GM12801 (cell line): ENCODE results near the gene JAKMIP3.

Source experiments
- TF ChIP-seq, protein P1 (sequence below): IDR thresholded peaks from one replicate; pipeline ENCODE4 v1.5.1; 2011; ENCODE audit warnings: control low read depth; ENCODE audit not compliant: insufficient read length; ENCODE audit errors: extremely low read depth

JAKMIP3 gene

DNA sequence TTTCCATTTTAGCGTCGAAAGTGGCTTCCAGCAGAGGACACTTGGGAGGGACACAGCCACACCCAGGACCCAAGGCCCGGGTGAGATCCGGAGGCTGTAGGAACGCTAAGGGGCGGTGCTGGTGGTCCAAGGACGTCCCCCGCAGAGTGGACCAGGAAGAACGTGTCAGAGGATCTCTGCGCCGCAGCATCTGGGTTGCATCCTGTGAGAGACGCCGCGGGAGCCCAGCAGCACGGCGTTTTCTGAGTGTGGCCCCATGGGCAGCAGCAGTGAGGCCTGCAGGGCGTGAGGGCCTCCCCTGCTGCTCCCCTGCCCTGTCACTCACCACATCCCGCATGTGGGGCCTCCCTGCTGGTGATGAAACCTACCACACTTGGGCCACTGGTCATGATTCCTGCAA is 43.5 kb upstream of the JAKMIP3 start:
- TF ChIP-seq, protein P1, sequence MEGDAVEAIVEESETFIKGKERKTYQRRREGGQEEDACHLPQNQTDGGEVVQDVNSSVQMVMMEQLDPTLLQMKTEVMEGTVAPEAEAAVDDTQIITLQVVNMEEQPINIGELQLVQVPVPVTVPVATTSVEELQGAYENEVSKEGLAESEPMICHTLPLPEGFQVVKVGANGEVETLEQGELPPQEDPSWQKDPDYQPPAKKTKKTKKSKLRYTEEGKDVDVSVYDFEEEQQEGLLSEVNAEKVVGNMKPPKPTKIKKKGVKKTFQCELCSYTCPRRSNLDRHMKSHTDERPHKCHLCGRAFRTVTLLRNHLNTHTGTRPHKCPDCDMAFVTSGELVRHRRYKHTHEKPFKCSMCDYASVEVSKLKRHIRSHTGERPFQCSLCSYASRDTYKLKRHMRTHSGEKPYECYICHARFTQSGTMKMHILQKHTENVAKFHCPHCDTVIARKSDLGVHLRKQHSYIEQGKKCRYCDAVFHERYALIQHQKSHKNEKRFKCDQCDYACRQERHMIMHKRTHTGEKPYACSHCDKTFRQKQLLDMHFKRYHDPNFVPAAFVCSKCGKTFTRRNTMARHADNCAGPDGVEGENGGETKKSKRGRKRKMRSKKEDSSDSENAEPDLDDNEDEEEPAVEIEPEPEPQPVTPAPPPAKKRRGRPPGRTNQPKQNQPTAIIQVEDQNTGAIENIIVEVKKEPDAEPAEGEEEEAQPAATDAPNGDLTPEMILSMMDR: no peak

DNA sequence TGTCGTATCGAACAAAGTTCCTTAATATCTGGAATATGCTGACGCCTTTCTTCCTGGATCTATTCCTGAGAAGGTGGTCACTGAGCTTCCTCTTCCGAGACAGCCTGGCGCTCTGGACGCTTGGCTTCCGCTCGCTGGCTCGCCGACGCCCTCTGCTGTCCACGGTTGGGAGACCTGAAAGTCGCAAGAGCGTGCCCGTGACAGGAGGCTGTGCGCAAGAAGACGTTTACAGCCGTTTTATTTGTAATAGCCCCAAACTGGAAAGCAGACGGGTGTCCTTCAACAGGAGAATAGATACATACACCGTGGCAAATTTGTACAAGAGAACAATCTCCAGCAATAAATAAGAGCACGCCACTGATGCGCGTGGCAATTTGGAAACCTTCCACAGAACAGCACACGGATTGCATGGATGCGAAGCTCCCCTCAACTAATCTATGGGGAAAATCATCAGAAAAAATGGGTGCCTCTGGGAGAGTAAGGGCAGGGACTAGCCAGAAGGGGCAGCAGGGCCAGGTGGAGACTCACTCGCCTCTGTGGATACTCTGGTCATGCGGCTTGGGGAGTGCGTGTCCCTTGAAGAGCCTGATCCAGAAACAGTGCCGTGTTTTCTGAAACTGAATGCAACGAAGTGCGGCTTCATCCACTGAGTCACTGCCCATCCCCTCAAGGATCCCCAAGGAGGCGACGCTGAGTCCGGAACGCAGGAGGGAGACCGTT is 42.5 kb upstream of the JAKMIP3 start:
- TF ChIP-seq, protein P1: no peak

DNA sequence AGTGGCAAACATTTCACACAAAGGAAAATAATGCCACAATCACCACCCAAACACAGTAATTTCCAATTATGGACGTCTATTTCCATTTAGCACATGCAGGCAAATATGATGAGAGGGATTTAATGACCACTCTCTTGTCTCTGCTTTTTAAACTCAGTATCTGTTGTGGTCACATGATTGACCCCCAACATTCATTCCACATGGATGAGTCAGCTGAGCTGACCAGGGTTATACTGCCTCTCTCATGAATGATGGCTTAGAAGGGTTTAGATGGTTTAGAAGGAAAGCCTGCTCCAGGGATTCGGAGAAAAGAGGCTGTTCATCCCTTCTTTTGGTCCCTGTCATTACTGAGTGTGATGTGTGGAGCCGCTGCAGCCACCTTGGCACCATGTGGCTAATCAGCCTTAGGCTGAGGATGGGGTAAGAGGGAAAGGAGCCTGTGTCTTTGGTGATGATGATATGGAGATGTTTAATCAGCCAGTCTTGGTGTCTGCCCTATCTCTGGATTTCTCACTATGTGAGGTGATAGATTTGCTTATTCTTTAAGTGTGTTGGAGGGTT is 38.2 kb upstream of the JAKMIP3 start:
- TF ChIP-seq, protein P1: no peak

DNA sequence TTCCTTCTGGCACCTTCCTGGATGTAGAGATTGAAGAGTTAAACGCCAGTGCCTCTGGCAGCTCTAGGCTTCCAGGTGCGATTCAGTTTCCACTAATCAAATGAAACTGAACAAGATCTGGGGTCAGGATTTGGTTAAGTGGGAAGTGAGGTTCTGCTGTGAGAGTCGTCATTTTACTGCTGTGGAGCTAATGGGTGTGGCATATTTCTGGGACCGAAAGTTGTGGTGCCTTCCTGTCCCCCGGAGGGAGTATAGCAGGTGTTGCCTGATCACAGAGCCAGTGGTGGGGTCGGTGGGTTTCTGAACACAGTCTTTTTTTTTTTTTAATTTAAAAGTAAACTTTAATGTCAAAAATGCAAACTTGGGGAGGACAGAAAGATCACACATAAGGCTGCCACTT is 37.0 kb upstream of the JAKMIP3 start:
- TF ChIP-seq, protein P1: no peak

DNA sequence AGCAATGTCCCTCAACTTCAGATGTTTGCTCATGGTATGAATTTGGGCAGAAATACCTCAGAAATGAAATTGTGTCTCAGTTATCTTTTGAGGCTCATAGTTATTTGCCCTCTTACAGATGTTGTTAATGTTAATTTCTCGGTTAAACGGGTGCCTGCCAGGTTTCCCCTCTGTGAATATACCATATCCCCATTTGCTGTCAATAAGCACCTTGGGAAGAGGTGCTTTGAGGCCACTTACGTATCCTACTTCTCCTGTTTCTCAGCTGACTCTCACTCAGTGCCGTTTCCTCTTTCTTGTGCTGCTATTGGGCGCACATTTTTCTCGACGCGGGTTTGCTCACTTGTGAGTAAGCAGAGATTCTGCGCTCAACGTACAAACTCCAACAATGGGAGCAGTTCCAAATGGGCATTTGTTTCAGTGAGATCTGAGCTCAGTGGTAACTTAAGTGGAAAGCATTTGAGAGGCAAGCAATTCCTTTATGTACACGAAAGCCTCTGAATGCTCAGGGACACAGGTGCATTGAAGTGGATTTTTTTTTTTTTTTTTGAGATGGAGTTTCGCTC is 34.8 kb upstream of the JAKMIP3 start:
- TF ChIP-seq, protein P1: no peak

DNA sequence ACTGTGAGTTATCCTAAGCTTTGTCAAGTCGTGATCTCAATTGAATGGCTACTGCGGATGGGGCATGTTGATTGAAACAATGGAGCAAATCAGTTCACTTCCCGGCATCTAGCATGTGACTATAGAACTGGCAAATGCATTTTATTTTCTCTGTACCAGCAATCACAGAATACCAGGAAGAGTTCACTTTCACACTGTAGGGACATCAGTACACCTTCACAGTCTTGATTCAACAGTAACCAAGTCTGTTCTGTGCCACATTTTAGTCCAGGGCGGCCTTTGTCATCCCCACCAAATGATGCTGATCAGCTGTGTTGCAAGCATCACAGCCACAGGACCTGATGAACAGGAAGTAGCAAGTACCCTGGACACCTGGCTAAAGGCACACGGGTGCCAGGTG is 32.1 kb upstream of the JAKMIP3 start:
- TF ChIP-seq, protein P1: no peak

DNA sequence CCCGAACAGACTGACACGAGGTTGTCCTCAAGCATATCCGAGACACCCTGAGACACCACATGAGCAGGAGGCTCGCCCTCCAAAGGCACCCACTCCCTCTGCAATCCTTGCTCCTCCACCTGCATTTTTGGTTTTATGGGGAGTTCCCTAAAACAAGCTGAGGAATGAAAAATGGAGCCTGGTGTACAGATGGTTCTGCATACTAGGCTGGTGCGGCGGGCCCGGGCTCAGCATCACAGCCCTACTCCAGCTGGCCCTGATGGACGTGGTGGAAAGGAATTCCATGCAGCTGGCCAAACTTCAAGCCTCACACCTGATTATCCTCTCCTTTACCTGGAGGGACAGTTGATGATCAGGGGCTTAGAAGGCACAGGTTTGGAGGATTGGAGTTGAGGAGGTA is 30.3 kb upstream of the JAKMIP3 start:
- TF ChIP-seq, protein P1: no peak
